Lower leg skin (tissue), 4 donors: ENCODE measurements around the gene GNAI2. TPM values are rescaled to one million over a fixed set of nuclear protein-coding genes. Genes with fewer than 3 reads are reported as not detected.

Source experiments
- DNase-seq, 2 donors: peaks; one replicate each; pipeline ENCODE4 v3.0.0-alpha.2; 2019; ENCODE audit warnings: low spot score in 2 of 2
- H3K4me3 ChIP-seq: fragments of 200-600 bp; sonication (generic); 2 replicates; pipeline ENCODE4 v1.5.1; 2017; ENCODE audit warnings: mild to moderate bottlenecking, low read depth; ENCODE audit not compliant: poor library complexity, severe bottlenecking
- CTCF ChIP-seq, 3 donors: fragments of 450-650 bp; IDR thresholded peaks; one replicate each; pipeline ENCODE4 v1.5.1; 2016; ENCODE audit warnings: antibody characterized with exemption in 3 of 3, mild to moderate bottlenecking in 3 of 3, moderate library complexity in 2 of 3
- POLR2A ChIP-seq, 2 donors: fragments of 450-650 bp; IDR thresholded peaks; one replicate each; pipeline ENCODE4 v1.6.1; 2016 to 2017; ENCODE audit warnings: antibody characterized with exemption in 2 of 2, mild to moderate bottlenecking in 1 of 2, moderate library complexity in 1 of 2
- WGBS, 2 donors: methylation state at CpG; one replicate each; pipeline ENCODE4 v1.1.5; 2018; 5-methylcytosine and 5-hydroxymethylcytosine counted together
- intact Hi-C: fragments of 100-400 bp; cut with DNase I; formaldehyde crosslinking; loops from one replicate; pipeline ENCODE4 v1.15.0; 2023; ENCODE audit warnings: low total_unique reads
- total RNA-seq, 4 donors: library from RNA; depleted of rRNA; stranded (reverse); fragments of >200 nt; gene quantifications; one replicate each; pipeline ENCODE4 v1.1.0, GENCODE V29; 2016

Gene GNAI2
- total RNA-seq, 4 donors from 2014 or later, result 56.5 to 123 (median 74.8) TPM

GRCh38 chr3:50219285-50219684 lies 16.7 kb upstream of the GNAI2 start:
- H3K4me3 ChIP-seq, result no peak overlapping the region
- WGBS, 2 donors, result 89 to 93% methylated on average over 5 of the region's 5 CpGs
- intact Hi-C loops, result no loop called here
- no peak for DNase-seq
- TF ChIP-seq POLR2A (IDR thresholded peaks at IDR 0.05) (no peak), CTCF (IDR thresholded peaks at IDR 0.05) (no peak)

- no peak for TF ChIP-seq POLR2A (IDR thresholded peaks at IDR 0.05)
- TF ChIP-seq CTCF (IDR thresholded peaks at IDR 0.05), result no peak
- DNase-seq, result no peak
- no peak overlapping the region for H3K4me3 ChIP-seq
- 79 to 80% methylated on average over 6 of the region's 6 CpGs for WGBS, 2 donors
- intact Hi-C loops, result no loop called here
Observed at GRCh38 chr3:50220109-50220508, 15.9 kb upstream of the GNAI2 start.

GRCh38 chr3:50221051-50221410 lies 15.0 kb upstream of the GNAI2 start:
- TF ChIP-seq CTCF (IDR thresholded peaks at IDR 0.05) (no peak), POLR2A (IDR thresholded peaks at IDR 0.05) (no peak)
- H3K4me3 ChIP-seq, result no peak overlapping the region
- intact Hi-C loops, result no loop called here
- DNase-seq, result no peak
- 71 to 74% methylated on average over 2 to 4 of the region's 4 CpGs for WGBS, 2 donors

DNA sequence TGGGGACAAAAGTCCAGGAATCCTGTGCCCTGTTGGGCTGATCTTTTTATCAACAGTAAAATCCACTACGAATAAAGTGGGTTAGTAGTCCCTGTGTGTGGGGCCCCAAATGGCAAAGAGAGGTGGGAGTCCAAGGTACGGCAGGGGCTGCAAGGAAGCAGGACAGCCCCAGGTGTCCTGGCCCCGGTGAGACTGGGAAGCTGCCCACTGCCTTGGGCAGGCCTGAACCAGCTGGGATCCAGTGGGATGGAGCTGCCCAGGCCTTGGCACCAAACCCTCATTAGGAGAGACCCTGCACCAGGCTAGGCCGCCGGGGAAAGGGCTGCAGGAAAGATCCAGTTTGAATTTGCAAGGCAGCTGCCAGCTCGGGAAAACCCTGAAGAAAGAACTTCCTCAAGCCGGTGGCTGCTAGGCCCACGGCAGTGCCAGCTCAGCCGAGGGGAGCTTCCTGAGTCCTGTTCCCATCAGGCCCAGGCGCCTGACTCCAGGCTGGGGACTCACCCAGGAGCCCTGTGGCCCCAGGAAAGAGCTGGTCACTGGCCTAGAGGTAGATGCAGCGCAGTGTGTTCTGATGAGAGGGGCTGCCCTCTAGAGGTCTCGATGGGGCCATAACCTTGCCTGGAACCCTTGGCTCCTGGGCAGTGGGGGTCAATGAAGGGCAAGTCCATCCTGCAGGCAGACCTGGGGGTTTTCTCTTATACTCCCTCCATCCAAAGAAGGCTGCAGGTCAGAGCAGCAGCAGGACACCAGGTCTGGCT lies 14.4 kb upstream of the GNAI2 start:
- TF ChIP-seq POLR2A (IDR thresholded peaks at IDR 0.05) (no peak), CTCF (IDR thresholded peaks at IDR 0.05) (no peak)
- 62 to 66% methylated on average over 11 to 12 of the region's 12 CpGs for WGBS, 2 donors
- no peak overlapping the region for H3K4me3 ChIP-seq
- intact Hi-C loops, result no loop called here
- no peak for DNase-seq

DNA sequence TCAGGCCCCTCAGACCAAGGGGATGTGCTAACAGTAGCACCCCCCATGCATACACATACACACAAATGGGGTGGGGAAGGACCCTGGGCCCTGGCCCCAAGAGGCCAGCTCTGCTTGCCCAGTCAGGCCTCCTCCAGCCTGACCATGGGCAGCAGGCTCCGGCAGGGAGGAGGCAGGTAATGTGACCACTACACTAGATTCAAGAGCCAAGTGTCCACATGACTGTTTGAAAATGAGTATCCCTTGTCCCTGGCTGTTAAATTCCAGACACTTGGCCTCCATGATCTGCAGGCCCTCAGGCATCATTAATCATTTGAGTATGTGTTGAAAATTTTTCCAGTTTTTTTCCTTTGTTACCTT lies 13.9 kb upstream of the GNAI2 start:
- no peak for DNase-seq
- H3K4me3 ChIP-seq, result no peak overlapping the region
- TF ChIP-seq CTCF (IDR thresholded peaks at IDR 0.05), result no peak
- TF ChIP-seq POLR2A (IDR thresholded peaks at IDR 0.05), result no peak
- intact Hi-C loops, result no loop called here
- WGBS, 2 donors, result 80 to 83% methylated on average over 1 of the region's 1 CpG

DNA sequence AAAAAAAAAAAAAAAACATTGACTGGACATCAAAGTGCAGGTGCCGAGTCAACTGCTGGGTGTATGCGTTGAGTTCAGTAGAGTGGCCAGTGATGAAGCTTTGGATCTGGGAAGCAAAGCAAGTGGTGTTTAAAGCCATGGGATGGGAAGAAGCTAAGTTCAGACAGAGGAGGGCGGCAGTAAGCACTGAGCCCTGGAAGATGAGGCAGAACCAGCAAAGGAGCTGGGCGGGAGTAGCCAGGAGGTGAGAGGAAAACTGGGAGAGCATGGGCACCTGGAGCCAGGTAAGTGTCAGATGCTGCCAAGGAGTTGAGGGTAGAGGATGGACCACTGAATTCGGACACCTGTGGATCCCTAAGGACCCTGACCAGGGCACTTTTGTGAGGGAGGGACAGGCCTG lies 11.4 kb upstream of the GNAI2 start:
- WGBS, 2 donors, result 73 to 80% methylated on average over 5 of the region's 5 CpGs
- TF ChIP-seq CTCF (IDR thresholded peaks at IDR 0.05) (no peak), POLR2A (IDR thresholded peaks at IDR 0.05) (no peak)
- intact Hi-C loops, result loop anchor here (1.0 kb wide), 1 partner anchor 31 kb away; no protein-coding TSS in a partner anchor

More for the DNA sequence above, 11.4 kb upstream of the GNAI2 start:
- no peak overlapping the region for H3K4me3 ChIP-seq
- no peak for DNase-seq
